NCI-H774 (cell line): ENCODE measurements around the gene CNDP1.

Experiments used
- DNase-seq: peaks from one replicate; lab custom pipeline; 2025; lab: John Stamatoyannopoulos, UW

The CNDP1 gene

DNA sequence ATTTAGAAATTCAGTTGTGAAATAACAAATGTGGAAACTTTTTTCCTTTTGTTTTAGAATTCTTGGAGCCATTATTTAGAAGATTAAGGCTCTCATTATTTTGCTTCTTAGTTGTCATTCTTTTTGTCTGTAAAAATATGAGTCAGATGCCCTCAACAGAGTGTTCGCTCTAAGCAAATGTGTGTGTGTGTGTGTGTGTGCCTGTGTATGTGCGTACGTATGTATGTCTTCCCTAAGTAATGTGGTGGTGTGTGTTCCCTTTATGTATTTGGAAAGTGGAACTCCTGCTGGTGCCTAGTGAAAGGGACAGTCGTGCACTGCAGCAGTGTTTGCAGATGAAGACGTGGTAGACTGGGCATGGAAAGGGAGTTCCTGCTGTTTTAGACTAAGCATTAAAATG lies 90.9 kb downstream of the CNDP1 start:
- no peak for DNase-seq

DNA sequence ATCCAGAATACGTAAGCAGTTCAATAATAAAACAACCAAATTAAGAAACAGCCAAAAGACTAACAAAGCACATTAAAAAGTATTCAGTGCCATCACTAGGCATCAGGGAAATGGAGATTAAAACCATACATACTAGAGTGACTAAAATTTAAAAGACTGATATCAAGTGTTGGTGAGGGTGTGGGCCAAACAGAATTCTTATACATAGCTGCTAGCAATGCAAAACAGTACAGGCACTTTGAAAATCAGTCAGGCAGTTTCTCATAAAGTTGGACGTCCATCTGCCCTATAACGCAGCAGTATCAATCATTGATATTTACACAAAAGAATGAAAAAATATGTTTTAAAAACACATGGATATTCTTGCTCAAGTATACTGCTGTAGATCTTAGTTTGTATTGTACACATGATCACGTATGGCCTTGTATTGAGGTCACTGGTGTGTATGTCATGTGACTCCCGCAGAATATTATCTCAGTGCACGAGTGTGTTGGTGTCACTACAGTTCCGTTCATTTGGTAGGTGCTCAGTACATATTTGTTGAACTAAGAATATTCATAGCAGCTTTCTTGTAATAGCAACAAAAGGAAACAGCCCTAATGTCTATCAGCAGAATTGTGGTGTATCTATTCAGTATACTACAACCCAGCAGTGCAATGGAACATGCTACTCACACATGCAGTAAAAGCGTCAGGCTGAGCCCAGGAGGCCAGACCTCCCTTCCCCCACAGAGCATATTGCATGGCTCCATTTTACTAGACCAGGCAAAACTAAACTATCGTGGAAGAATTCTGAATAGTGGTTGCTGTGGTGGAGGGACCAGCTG lies 92.0 kb downstream of the CNDP1 start:
- no peak for DNase-seq

DNA sequence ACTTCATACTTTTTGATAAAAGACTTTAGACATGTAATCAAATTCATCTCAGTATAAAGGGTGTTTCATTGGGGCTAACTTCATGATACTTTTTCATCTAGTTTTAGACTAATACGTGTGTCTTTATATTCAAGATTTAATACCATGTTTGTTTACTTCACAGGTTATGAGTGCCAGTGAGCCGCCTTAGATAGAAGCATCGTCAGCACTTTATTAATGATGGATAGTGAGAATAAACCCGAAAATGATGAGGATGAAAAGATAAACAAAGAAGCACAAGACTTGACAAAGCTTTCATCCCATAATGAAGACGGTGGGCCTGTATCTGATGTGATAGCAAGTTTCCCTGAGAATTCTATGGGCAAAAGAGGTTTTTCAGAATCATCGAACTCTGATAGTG lies 96.5 kb downstream of the CNDP1 start:
- DNase-seq, result no peak

DNA sequence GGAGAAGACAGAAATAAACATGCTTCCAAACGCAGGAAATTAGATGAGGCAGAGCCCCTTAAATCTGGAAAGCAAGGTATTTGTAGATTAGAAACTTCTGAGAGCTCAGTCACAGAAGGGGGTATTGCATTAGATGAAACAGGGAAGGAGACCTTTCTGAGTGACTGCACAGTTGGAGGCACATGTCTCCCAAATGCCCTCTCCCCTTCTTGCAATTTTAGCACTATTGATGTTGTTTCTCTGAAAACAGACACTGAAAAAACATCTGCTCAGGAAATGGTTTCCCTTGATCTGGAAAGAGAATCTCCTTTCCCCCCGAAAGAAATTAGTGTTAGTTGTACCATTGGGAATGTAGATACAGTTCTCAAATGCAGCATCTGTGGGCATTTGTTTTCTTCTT lies 96.9 kb downstream of the CNDP1 start:
- DNase-seq, result no peak

DNA sequence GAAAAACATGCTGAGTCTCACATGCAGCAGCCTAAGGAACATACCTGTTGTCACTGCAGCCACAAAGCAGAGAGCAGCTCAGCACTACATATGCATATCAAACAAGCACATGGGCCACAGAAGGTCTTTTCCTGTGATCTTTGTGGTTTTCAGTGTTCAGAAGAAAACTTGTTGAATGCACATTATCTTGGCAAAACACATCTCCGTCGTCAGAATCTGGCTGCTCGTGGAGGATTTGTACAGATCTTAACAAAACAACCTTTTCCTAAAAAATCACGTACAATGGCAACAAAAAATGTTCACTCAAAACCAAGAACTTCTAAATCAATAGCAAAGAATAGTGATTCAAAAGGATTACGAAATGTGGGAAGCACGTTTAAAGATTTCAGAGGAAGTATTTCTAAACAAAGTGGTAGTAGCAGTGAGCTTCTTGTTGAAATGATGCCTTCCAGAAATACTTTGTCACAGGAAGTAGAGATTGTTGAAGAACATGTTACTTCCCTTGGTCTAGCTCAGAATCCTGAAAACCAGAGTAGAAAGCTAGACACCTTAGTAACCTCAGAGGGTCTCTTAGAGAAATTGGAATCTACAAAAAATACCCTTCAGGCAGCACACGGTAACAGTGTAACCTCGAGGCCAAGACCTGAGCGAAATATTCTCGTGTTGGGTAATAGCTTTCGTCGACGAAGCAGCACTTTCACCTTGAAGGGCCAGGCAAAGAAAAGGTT lies 97.5 kb downstream of the CNDP1 start:
- DNase-seq, result no peak

DNA sequence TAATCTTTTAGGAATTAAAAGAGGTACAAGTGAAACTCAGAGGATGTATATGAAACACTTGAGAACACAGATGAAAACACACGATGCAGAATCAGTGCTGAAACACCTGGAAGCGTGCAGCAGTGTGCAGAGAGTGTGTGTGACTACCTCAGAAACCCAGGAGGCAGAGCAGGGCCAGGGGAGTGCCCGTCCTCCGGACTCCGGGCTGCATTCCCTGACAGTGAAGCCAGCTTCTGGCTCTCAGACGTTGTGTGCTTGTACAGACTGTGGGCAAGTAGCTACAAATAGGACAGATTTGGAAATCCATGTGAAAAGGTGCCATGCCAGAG lies 98.0 kb downstream of the CNDP1 start:
- DNase-seq, result no peak

DNA sequence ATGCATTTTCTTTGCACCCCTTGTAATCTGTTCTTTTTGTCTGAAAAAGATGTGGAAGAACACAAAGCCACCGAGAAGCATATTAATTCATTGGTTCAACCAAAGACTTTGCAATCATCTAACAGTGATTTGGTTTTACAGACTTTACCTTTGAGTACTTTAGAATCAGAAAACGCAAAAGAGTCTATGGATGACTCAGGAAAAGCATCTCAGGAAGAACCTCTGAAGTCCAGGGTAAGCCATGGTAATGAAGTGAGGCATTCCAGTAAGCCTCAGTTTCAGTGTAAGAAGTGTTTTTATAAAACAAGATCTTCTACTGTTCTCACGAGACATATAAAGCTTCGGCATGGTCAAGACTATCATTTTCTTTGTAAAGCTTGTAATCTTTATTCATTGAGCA lies 98.6 kb downstream of the CNDP1 start:
- DNase-seq, result no peak

DNA sequence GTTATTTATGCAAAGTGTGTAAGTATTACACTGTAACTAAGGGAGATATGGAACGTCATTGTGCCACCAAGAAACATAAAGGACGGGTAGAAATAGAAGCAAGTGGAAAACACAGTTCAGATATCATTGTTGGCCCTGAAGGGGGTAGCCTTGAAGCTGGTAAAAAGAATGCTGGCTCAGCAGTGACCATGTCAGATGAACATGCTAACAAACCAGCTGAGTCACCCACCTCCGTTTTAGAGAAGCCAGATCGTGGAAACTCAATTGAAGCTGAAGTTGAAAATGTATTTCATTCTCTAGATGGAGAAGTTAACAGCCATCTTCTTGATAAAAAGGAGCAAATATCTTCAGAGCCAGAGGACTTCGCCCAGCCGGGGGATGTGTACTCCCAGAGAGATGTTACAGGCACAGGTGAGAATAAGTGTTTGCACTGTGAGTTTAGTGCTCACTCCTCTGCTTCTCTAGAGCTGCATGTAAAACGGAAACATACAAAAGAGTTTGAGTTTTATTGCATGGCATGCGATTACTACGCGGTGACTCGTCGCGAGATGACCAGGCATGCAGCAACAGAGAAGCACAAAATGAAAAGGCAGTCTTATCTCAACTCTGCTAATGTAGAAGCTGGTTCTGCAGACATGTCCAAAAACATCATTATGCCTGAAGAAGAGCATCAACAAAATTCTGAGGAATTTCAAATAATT lies 99.5 kb downstream of the CNDP1 start:
- no peak for DNase-seq

DNA sequence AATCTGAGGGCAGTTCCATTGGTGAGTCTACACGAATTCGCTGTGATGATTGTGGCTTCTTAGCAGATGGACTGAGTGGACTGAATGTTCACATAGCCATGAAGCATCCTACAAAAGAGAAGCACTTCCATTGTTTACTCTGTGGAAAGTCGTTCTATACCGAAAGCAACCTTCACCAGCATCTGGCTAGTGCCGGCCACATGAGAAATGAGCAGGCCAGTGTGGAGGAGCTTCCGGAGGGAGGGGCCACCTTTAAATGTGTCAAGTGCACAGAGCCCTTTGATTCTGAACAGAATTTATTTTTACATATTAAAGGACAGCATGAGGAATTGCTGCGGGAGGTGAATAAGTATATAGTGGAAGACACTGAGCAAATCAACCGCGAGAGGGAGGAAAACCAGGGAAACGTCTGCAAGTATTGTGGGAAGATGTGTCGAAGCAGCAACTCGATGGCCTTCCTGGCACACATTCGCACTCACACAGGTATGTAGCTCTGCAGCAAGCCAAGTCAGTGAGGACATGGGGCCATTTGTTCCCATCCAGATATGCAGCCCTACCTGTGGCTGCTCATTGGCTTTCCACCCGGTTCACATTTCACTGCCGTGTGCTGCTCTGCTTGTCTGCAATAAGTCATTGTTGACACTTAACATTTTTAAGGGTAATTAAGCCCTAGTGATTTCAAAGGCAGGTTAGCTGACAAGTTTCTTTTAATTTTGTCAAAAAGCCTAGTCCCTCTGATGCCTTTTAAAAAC lies 101.1 kb downstream of the CNDP1 start:
- DNase-seq, result peak; percentile 36
